Esophagus squamous epithelium (tissue), 4 donors: Measurements from ENCODE around the gene HIRIP3.

ENCODE experiments used
- CTCF ChIP-seq, 6 experiments: fragments of 450-650 bp in 4 of 6; fragments of 200-600 bp in 2 of 6; sonication (generic) in 2 of 6; IDR thresholded peaks; one replicate each; pipeline ENCODE4 v1.5.1; 2016 to 2019; ENCODE audit warnings: antibody characterized with exemption in 6 of 6, mild to moderate bottlenecking in 4 of 6, moderate library complexity in 4 of 6
- POLR2A ChIP-seq, 4 donors: fragments of 450-650 bp; IDR thresholded peaks; one replicate each; pipeline ENCODE4 v1.6.1; 2017; ENCODE audit warnings: antibody characterized with exemption in 4 of 4, mild to moderate bottlenecking in 4 of 4, moderate library complexity in 3 of 4

GRCh38 chr16:29990034-29990433 lies 5.4 kb downstream of the HIRIP3 start:
- TF ChIP-seq CTCF (IDR thresholded peaks at IDR 0.05), result no peak
- TF ChIP-seq POLR2A (IDR thresholded peaks at IDR 0.05), result no peak
